A549 (cell line): Measurements from ENCODE around the gene PTRHD1. TPM values are rescaled to one million over a fixed set of nuclear protein-coding genes. Genes with fewer than 3 reads are reported as not detected.
A peak's percentile ranks its signal among the peaks of the same experiment; 100 is the strongest.

Experiments
- ATAC-seq, 2 experiments: fragments of 200-7000 bp in 1 of 2; fragments of >200 bp in 1 of 2; cut with Nextera tagmentation in 1 of 2; cut with Tn5 transposase in 1 of 2; 3 replicates each; pipeline versions ENCODE4 v1.8.0 to v1.9.1; 2018 to 2020; ENCODE audit warnings: mild to moderate bottlenecking in 1 of 2, moderate library complexity in 1 of 2
- CTCF ChIA-PET: fragments of 300-600 bp; sonication (Branson Sonifier 250); formaldehyde crosslinking; extraction: SDS; loops from one replicate; lab custom pipeline; 2021; ENCODE audit warnings: antibody characterized with exemption, inconsistent platforms; lab: Yijun Ruan, JAX
- POLR2A ChIA-PET: fragments of 350-600 bp; formaldehyde crosslinking; extraction: SDS; loops from one replicate; lab custom pipeline; 2021; ENCODE audit warnings: antibody characterized with exemption, inconsistent platforms; lab: Yijun Ruan, JAX
- DNase-seq, 2 experiments: peaks; one replicate each; pipeline versions ENCODE4 v3.0.0 to v3.0.0-alpha.2; 2011 to 2016; ENCODE audit warnings: low read depth in 1 of 2, low spot score in 1 of 2
- FAIRE-seq: peaks from 2 replicates; lab custom pipeline; 2011; peaks lifted over from hg19 to GRCh38; lab: Jason Lieb, UNC
- H3K27ac ChIP-seq, 2 experiments: fragments of >200 bp; sonication (Bioruptor Twin); formaldehyde crosslinking; 3 replicates each; pipeline ENCODE4 v1.5.1; 2016 to 2017
- H3K4me1 ChIP-seq: fragments of >200 bp; sonication (Bioruptor Twin); formaldehyde crosslinking; 3 replicates; pipeline ENCODE4 v1.6.1; 2016
- H3K4me2 ChIP-seq: fragments of >200 bp; sonication (Bioruptor Twin); formaldehyde crosslinking; 3 replicates; pipeline ENCODE4 v1.6.1; 2016
- H3K4me3 ChIP-seq: fragments of >200 bp; sonication (Bioruptor Twin); formaldehyde crosslinking; 3 replicates; pipeline ENCODE4 v1.5.1; 2016
- H3K9me3 ChIP-seq: fragments of >200 bp; sonication (Bioruptor Twin); formaldehyde crosslinking; 3 replicates; pipeline ENCODE4 v1.6.1; 2016
- CEBPB ChIP-seq, 2 experiments: fragments of >200 bp in 1 of 2; sonication (Bioruptor Twin) in 1 of 2; formaldehyde crosslinking in 1 of 2; IDR thresholded peaks; 2 replicates each; pipeline ENCODE4 v1.6.1; 2012 to 2016
- CHD2 ChIP-seq: fragments of 150-350 bp; IDR thresholded peaks from 2 replicates; pipeline ENCODE4 v1.6.1; 2014; ENCODE audit warnings: low read length; ENCODE audit not compliant: partially characterized antibody
- CHD4 ChIP-seq: fragments of 200-600 bp; sonication (generic); IDR thresholded peaks from 2 replicates; pipeline ENCODE4 v1.6.1; 2016; ENCODE audit warnings: antibody characterized with exemption, mild to moderate bottlenecking, borderline replicate concordance
- EHF ChIP-seq: fragments of 250-450 bp; sonication (Bioruptor Pico); IDR thresholded peaks from 2 replicates; pipeline ENCODE4 v1.5.0; 2020; ENCODE audit warnings: mild to moderate bottlenecking
- EHMT2 ChIP-seq: fragments of 200-600 bp; sonication (generic); IDR thresholded peaks from 2 replicates; pipeline ENCODE4 v1.6.1; 2016; ENCODE audit warnings: antibody characterized with exemption, low read depth, mild to moderate bottlenecking, moderate library complexity
- EP300 ChIP-seq, 2 experiments: fragments of >200 bp; sonication (Bioruptor Twin); formaldehyde crosslinking; IDR thresholded peaks; 2 replicates in 1 of 2; 3 replicates in 1 of 2; pipeline ENCODE4 v1.6.1; 2016 to 2017
- FOSB ChIP-seq: fragments of 250-450 bp; sonication (Bioruptor Pico); IDR thresholded peaks from 2 replicates; pipeline ENCODE4 v1.5.0; 2020; ENCODE audit warnings: mild to moderate bottlenecking, moderate library complexity
- FOSL2 ChIP-seq, 2 experiments: fragments of 450-650 bp in 1 of 2; fragments of >200 bp in 1 of 2; sonication (Bioruptor Twin) in 1 of 2; formaldehyde crosslinking; IDR thresholded peaks; 2 replicates each; pipeline versions ENCODE4 v1.5.0 to v1.6.1; 2016 to 2020; ENCODE audit warnings: mild to moderate bottlenecking in 1 of 2, moderate library complexity in 1 of 2
- HOXA7 ChIP-seq: fragments of 250-450 bp; sonication (Bioruptor Pico); IDR thresholded peaks from 2 replicates; pipeline ENCODE4 v1.5.0; 2020; ENCODE audit warnings: mild to moderate bottlenecking, moderate library complexity
- HOXB5 ChIP-seq: fragments of 250-450 bp; sonication (Bioruptor Pico); IDR thresholded peaks from 2 replicates; pipeline ENCODE4 v1.5.0; 2020; ENCODE audit warnings: mild to moderate bottlenecking, moderate library complexity
- JUN ChIP-seq, 2 experiments: fragments of >200 bp; sonication (Bioruptor Twin); formaldehyde crosslinking; IDR thresholded peaks; 2 replicates in 1 of 2; 3 replicates in 1 of 2; pipeline ENCODE4 v1.6.1; 2016 to 2017
- JUNB ChIP-seq: fragments of >200 bp; sonication (Bioruptor Twin); formaldehyde crosslinking; IDR thresholded peaks from 2 replicates; pipeline ENCODE4 v1.6.1; 2016
- MAZ ChIP-seq: fragments of 150-350 bp; IDR thresholded peaks from 2 replicates; pipeline ENCODE4 v1.6.1; 2014; ENCODE audit warnings: antibody characterized with exemption, low read depth, low read length, borderline replicate concordance
- MYC ChIP-seq: IDR thresholded peaks from 2 replicates; pipeline ENCODE4 v1.6.1; 2012; ENCODE audit warnings: mild to moderate bottlenecking, inconsistent platforms, low read length, improper control_type of control experiment, borderline replicate concordance
- NPAS2 ChIP-seq: fragments of 250-450 bp; sonication (Bioruptor Pico); IDR thresholded peaks from 2 replicates; pipeline ENCODE4 v1.8.0; 2022; ENCODE audit warnings: mild to moderate bottlenecking, moderate library complexity, borderline replicate concordance
- PHF8 ChIP-seq: fragments of 200-600 bp; sonication (generic); IDR thresholded peaks from 2 replicates; pipeline ENCODE4 v1.6.1; 2016; ENCODE audit warnings: low read depth, mild to moderate bottlenecking, antibody characterized with exemption, moderate library complexity, borderline replicate concordance
- RARB ChIP-seq: fragments of 250-450 bp; sonication (Bioruptor Pico); IDR thresholded peaks from 2 replicates; pipeline ENCODE4 v1.8.0; 2021; ENCODE audit warnings: mild to moderate bottlenecking, moderate library complexity
- RCOR1 ChIP-seq: fragments of 150-350 bp; IDR thresholded peaks from 2 replicates; pipeline ENCODE4 v1.6.1; 2014; ENCODE audit warnings: antibody characterized with exemption, low read length, low read depth
- RFX5 ChIP-seq: fragments of 450-650 bp; IDR thresholded peaks from 2 replicates; pipeline ENCODE4 v1.7.1; 2014; ENCODE audit warnings: antibody characterized with exemption, mild to moderate bottlenecking, moderate library complexity
- RNF2 ChIP-seq: fragments of 200-600 bp; sonication (generic); IDR thresholded peaks from 2 replicates; pipeline ENCODE4 v1.6.1; 2016; ENCODE audit warnings: low read depth, mild to moderate bottlenecking, antibody characterized with exemption, moderate library complexity, borderline replicate concordance
- ZC3H11A ChIP-seq: fragments of 450-650 bp; IDR thresholded peaks from 2 replicates; pipeline ENCODE4 v1.6.1; 2014; ENCODE audit warnings: antibody characterized with exemption, mild to moderate bottlenecking
- WGBS: methylation state at CpG from one replicate; pipeline ENCODE4 v1.1.6; 2017; ENCODE audit errors: missing lambda C conversion rate; 5-methylcytosine and 5-hydroxymethylcytosine counted together
- polyA plus RNA-seq, 4 experiments: library from polyadenylated mRNA; depleted of rRNA in 3 of 4; stranded (reverse); fragments of >200 nt; fragmentation: RNase III in 1 of 4; extraction: RNeasy Plus Mini Kit Qiagen cat#74134 plus additional on column Dnase treatment in 1 of 4; gene quantifications; 2 replicates in 3 of 4; 3 replicates in 1 of 4; pipeline ENCODE4 v1.2.3, GENCODE V29; 2011 to 2017
- TF ChIP-seq, protein P1 (sequence below): fragments of 200-600 bp; sonication (generic); IDR thresholded peaks from 2 replicates; pipeline ENCODE4 v1.6.1; 2016; ENCODE audit warnings: antibody characterized with exemption, mild to moderate bottlenecking, moderate library complexity
- TF ChIP-seq, protein P2 (sequence below): IDR thresholded peaks from 2 replicates; pipeline ENCODE4 v1.6.1; 2012
- TF ChIP-seq, protein P3 (sequence below): fragments of 250-450 bp; sonication (Bioruptor Pico); IDR thresholded peaks from 2 replicates; pipeline ENCODE4 v1.5.0; 2020; ENCODE audit warnings: low read depth, mild to moderate bottlenecking, moderate library complexity
- TF ChIP-seq, protein P4 (sequence below): IDR thresholded peaks from 2 replicates; pipeline ENCODE4 v1.6.1; 2012; ENCODE audit warnings: low read depth, borderline replicate concordance

Gene PTRHD1
- polyA plus RNA-seq, 2 of the 4 experiments (the other 2 are of a cell fraction), result 44.9 to 86.6 TPM

DNA sequence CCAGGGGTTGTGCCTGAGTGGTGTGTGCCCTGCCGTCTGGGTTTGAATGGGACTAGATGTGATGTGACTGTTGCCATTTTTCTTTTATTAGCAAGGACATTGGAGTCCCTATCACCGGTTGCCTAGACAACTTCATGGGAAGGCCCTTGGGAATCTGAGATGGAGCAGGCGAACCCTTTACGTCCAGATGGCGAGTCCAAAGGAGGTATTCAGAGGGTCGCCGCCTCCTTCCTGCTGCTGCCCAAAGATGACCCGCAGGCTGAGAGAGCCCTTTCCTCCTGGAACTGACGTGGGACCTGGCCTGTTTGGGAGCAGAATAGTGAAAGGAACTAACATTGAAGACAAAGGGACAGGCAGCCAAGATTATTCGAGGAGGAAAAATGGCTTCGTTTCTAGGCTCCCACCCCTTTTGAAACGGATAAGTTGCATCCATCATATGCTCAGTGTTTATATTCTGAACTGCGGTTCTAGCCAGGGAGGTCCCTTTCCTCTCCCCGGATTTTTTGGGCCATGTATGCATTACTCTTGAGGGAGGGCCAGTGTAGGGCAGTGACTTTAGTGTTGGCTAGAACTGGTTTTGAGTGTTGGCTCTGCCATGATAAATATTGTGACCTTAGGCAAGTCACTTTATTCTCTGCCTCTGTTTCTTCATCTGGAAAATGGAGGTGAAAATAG is 707 bp upstream of the PTRHD1 start:
- peaks cover 25% of the 10 kb centered on the region for H3K4me1 ChIP-seq
- peak; percentile 20 to 36; a peak in 5 of 6 replicates for ATAC-seq
- H3K4me2 ChIP-seq, result peak overlapping the region; percentile 87
- WGBS, result 2% methylated on average over 14 of the region's 14 CpGs
- CTCF ChIA-PET, result interaction anchor here (0.6 to 5.1 kb wide), 8 partner anchors 12 to 400 kb away, joined by 3 to 61 read pairs (median 12); no protein-coding TSS in a partner anchor
- FAIRE-seq, result no peak
- DNase-seq, result peak; percentile 37 to 42
- H3K9me3 ChIP-seq, result no peaks in the 10 kb centered on the region
- H3K4me3 ChIP-seq, result peak overlapping the region; percentile 73
- TF ChIP-seq, protein P1, sequence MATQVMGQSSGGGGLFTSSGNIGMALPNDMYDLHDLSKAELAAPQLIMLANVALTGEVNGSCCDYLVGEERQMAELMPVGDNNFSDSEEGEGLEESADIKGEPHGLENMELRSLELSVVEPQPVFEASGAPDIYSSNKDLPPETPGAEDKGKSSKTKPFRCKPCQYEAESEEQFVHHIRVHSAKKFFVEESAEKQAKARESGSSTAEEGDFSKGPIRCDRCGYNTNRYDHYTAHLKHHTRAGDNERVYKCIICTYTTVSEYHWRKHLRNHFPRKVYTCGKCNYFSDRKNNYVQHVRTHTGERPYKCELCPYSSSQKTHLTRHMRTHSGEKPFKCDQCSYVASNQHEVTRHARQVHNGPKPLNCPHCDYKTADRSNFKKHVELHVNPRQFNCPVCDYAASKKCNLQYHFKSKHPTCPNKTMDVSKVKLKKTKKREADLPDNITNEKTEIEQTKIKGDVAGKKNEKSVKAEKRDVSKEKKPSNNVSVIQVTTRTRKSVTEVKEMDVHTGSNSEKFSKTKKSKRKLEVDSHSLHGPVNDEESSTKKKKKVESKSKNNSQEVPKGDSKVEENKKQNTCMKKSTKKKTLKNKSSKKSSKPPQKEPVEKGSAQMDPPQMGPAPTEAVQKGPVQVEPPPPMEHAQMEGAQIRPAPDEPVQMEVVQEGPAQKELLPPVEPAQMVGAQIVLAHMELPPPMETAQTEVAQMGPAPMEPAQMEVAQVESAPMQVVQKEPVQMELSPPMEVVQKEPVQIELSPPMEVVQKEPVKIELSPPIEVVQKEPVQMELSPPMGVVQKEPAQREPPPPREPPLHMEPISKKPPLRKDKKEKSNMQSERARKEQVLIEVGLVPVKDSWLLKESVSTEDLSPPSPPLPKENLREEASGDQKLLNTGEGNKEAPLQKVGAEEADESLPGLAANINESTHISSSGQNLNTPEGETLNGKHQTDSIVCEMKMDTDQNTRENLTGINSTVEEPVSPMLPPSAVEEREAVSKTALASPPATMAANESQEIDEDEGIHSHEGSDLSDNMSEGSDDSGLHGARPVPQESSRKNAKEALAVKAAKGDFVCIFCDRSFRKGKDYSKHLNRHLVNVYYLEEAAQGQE, result 0 out of 2 replicates have a peak, but pooled peaks have one; percentile 19
- TF ChIP-seq RNF2, result no peak
- H3K27ac ChIP-seq, result peak overlapping the region; percentile 93 to 99
- POLR2A ChIA-PET, result interaction anchor here (1.2 to 2.2 kb wide), 8 partner anchors 13 to 360 kb away, joined by 4 to 17 read pairs (median 8); partner anchors contain the start of gene NCOA1

DNA sequence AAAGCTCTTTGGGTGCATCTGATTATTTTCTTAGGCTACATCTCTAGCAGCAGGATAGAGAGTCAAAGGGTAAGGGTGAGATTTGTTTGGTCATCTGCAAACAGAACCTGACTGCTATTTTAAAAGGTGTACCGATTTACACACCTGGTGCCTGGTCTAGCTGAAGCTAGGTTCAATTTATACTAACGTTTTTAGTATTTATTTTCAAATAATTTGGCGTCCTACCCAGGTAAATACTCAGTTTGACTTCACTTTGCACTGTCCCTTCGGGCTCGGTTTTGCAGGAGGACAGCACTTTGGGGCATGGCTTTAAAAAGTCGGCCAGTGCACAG is 683 bp downstream of the PTRHD1 start:
- ChIA-PET POLR2A (interaction anchor here (0.6 to 2.2 kb wide), 21 partner anchors 9 to 376 kb away, joined by 3 to 17 read pairs (median 4); partner anchors contain the start of genes NCOA1 and POMC), CTCF (interaction anchor here (0.6 to 5.4 kb wide), 22 partner anchors 9 to 561 kb away, joined by 3 to 61 read pairs (median 4); no protein-coding TSS in a partner anchor)
- H3K27ac ChIP-seq, result peak overlapping the region; percentile 93 to 99
- ATAC-seq (no peak), FAIRE-seq (no peak), DNase-seq (no peak)
- 0% methylated on average over 6 of the region's 6 CpGs for WGBS
- peak overlapping the region; percentile 73 for H3K4me3 ChIP-seq
- TF ChIP-seq EHMT2 (no peak), ZC3H11A (no peak), CHD4 (no peak), RARB (CRISPR knock-in tag) (no peak), JUN (IDR thresholded peaks at IDR 0.05) (no peak), RFX5 (no peak), HOXB5 (no peak)
- TF ChIP-seq, protein P2, sequence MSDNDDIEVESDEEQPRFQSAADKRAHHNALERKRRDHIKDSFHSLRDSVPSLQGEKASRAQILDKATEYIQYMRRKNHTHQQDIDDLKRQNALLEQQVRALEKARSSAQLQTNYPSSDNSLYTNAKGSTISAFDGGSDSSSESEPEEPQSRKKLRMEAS, result no peak
- peak overlapping the region; percentile 79 for H3K4me2 ChIP-seq
- no peaks in the 10 kb centered on the region for H3K9me3 ChIP-seq
- H3K4me1 ChIP-seq, result peaks cover 25% of the 10 kb centered on the region

DNA sequence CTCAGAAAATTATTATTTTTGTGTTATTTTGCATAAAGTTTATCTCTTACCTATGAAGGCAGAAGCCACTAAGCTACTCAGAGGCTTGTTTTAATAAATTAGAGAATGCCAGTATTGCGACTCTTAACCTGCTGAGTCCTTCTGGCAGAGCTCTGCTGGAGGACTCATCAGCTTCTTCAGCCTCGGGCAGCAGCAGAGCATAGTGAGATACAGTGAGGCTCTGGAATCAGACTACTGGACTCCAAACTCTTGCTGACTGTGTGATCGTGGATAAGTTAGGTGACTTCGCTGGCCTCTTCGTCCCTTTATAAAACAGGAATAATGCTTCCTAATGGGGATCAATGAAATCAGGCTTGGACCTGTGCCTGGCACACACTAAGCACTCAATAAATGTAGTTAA is 1.7 kb downstream of the PTRHD1 start:
- no peak for ATAC-seq
- TF ChIP-seq JUNB (no peak), PHF8 (no peak), MYC (no peak), FOSB (no peak), JUN (IDR thresholded peaks at IDR 0.05) (no peak), EP300 (IDR thresholded peaks at IDR 0.05) (no peak), EHMT2 (no peak), HOXA7 (no peak), CHD2 (no peak), CEBPB (IDR thresholded peaks at IDR 0.05) (no peak), EHF (CRISPR knock-in tag) (no peak), MAZ (no peak), FOSL2 (IDR thresholded peaks at IDR 0.05) (no peak), FOSL2 (CRISPR knock-in tag; IDR thresholded peaks at IDR 0.05) (no peak), RFX5 (no peak), NPAS2 (CRISPR knock-in tag) (no peak), RCOR1 (no peak)
- TF ChIP-seq, protein P3, sequence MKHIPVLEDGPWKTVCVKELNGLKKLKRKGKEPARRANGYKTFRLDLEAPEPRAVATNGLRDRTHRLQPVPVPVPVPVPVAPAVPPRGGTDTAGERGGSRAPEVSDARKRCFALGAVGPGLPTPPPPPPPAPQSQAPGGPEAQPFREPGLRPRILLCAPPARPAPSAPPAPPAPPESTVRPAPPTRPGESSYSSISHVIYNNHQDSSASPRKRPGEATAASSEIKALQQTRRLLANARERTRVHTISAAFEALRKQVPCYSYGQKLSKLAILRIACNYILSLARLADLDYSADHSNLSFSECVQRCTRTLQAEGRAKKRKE (CRISPR knock-in tag), result no peak
- TF ChIP-seq, protein P4, sequence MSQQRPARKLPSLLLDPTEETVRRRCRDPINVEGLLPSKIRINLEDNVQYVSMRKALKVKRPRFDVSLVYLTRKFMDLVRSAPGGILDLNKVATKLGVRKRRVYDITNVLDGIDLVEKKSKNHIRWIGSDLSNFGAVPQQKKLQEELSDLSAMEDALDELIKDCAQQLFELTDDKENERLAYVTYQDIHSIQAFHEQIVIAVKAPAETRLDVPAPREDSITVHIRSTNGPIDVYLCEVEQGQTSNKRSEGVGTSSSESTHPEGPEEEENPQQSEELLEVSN, result no peak
- TF ChIP-seq, all 56 proteins: peak for 0
- no peak overlapping the region for H3K4me3 ChIP-seq
- no peak for FAIRE-seq
- H3K27ac ChIP-seq, result peak overlapping the region in 1 of 2 experiments; percentile 93; a peak in 4 of 6 replicates
- ChIA-PET POLR2A (interaction anchor here (2.2 kb wide), 1 partner anchor 27 kb away, joined by 7 read pairs; no protein-coding TSS in a partner anchor), CTCF (interaction anchor here (0.6 to 5.4 kb wide), 18 partner anchors 9 to 386 kb away, joined by 3 to 61 read pairs (median 4); no protein-coding TSS in a partner anchor)
- H3K4me2 ChIP-seq, result peak overlapping the region; percentile 79
- 73% methylated on average over 5 of the region's 5 CpGs for WGBS
- DNase-seq, result no peak
- no peaks in the 10 kb centered on the region for H3K9me3 ChIP-seq
- peaks cover 25% of the 10 kb centered on the region for H3K4me1 ChIP-seq
